Femur (tissue), 1 donor: Measurements from ENCODE around the gene C6orf47.
A peak's percentile ranks its signal among the peaks of the same experiment; 100 is the strongest.

Source experiments
- DNase-seq: peaks from one replicate; pipeline ENCODE4 v3.0.0-alpha.2; 2017

C6orf47 gene

GRCh38 chr6:31687860-31688693, 27.5 kb upstream of the C6orf47 start:
- no peak for DNase-seq

- no peak for DNase-seq
Observed at GRCh38 chr6:31687321-31687720, 26.7 kb upstream of the C6orf47 start.

- no peak for DNase-seq
Observed at GRCh38 chr6:31686483-31686882, 25.9 kb upstream of the C6orf47 start.

DNA sequence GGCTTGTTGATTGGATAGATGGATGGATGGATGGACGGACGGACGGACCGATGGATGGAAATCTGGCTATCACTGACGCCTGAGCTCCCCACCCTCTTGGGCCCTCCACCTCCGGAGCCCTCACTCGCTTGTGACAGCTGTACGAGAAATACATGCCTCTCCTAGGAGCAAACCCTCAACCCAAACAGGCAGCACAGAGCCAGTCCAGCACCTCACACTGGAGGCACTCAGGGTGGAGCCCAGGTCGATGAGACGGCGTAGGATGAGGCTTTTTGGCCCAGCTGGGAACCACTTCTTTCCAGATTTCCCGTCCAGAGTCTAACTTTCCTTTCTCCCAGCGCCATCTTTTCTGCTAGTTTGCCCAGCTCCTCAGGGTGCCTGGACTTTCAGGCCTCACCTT, 23.0 kb upstream of the C6orf47 start:
- no peak for DNase-seq

GRCh38 chr6:31681135-31681671, 20.6 kb upstream of the C6orf47 start:
- DNase-seq, result peak; percentile 40

- DNase-seq, result peak; percentile 94
Observed at GRCh38 chr6:31680226-31681134, 19.9 kb upstream of the C6orf47 start, which contains the start of gene LY6G5C. LY6G5C (minus strand) TSS chr6:31681067; CDS start chr6:31680373, 694 bp downstream.

DNA sequence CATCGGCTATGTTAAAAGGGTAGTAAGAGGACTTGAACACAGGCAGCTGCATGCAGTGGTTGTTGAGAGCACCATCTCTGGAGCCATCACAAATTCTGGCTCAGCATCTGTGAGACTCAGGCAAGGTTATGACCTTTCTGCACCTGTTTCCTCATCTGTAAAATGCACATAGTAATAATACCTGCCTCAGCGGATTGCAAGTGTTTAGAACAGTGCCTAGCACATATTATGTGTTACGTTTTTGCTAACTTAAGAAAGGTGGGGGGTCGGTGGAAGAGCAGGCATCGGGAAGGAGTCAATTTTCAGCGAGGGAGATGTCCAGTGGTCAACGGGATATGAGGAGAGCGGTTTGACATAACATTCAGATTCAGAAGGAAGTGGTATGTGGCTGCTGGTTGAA, 17.4 kb upstream of the C6orf47 start:
- no peak for DNase-seq

- no peak for DNase-seq
Observed at GRCh38 chr6:31676904-31677303, 16.3 kb upstream of the C6orf47 start.

DNA sequence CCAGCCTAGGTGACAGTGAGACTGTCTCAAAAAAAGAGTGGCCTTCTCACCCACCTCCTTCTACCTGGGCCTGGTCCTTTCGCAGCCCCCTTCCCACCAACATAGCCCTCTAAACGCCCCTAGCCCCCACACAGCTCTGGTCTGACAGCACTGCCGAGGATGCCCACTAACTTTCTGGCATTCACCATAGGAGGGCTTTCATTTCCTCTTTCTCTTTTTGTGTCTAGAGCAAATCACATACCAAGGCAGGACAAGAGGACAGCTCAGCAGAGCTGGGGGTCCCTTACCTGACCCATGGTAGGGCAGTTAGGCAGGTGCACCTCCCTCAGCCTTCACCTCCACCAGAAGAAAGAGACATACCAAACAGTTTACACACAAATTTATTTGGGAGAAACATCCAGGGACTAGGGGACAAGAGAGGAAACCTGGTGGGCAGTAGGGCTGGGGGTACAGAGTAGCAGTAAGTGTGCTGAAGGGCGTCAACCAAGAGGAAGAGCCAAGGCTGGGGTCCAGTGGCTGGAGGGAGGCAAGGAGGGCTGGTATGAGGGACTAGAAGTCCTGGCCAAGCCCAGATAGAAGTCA, 15.8 kb upstream of the C6orf47 start:
- no peak for DNase-seq

DNA sequence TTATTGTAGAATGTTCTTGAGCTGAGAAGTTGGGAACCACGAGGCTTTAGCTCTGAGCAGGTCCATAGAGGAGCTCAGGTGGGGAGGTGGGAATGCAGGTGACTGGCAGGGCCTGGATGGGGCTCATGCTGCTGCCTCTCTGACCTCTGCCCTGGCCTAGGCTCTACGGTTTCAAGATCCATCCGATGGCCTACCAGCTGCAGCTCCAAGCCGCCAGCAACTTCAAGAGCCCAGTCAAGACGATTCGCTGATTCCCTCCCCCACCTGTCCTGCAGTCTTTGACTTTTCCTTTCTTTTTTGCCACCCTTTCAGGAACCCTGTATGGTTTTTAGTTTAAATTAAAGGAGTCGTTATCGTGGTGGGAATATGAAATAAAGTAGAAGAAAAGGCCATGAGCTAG, 9.1 kb upstream of the C6orf47 start, which contains the start of gene LY6G5B:
LY6G5B (plus strand) TSS at position 301 of the 400 bp plus-strand sequence. CDS start 975 bp downstream, outside the sequence.
- DNase-seq, result no peak

GRCh38 chr6:31666337-31666965, 5.9 kb upstream of the C6orf47 start:
- DNase-seq, result no peak

GRCh38 chr6:31665501-31666336, 5.1 kb upstream of the C6orf47 start, which contains the start of gene CSNK2B:
CSNK2B (plus strand) TSS chr6:31666080; CDS start chr6:31666832, 752 bp downstream.
- peak; percentile 99 for DNase-seq

- DNase-seq, result peak; percentile 95
Observed at GRCh38 chr6:31664790-31665500, 4.4 kb upstream of the C6orf47 start, which contains the start of gene GPANK1. GPANK1 (minus strand) TSS chr6:31664997; CDS start chr6:31664478, 519 bp downstream.

- peak; percentile 44 for DNase-seq
Observed at GRCh38 chr6:31663961-31664789, 3.6 kb upstream of the C6orf47 start.

DNA sequence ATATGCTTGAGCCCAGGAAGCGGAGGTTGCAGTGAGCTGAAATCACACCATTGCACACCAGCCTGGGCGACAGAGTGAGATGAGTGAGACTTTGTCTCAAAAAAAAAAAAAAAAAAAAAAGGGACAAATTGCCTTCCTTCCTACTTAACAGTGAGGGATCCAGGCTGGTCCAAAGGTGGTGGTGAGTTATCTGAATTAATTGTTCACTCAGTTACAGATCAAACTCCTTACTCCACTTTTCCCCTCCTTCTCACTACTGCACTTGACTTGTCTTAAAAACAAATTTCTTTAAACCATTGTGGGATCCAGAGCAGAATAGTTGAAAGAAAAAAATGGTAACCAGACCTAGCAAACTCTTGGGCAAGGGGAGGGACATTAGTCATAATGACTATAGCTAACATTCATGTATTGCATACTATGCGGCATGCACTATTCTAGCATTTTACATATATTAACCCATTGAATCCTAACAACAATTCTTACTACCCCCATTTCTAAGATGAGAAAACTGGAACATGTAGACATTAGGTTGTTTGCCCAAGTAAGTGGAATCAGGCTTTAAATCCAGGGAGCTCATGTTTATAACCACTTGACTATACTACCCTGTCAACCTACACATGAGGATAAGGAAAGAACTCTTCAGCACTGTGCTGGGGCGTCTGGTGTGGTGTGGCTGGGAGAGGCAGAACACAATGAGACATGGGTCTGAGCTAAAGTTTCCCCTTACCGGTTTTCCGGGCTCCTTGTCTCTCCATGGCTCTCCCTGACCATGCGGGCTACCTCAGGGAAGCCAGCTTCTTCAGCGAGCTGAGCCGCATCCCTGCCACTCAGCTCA, 2.8 kb upstream of the C6orf47 start:
- no peak for DNase-seq

DNA sequence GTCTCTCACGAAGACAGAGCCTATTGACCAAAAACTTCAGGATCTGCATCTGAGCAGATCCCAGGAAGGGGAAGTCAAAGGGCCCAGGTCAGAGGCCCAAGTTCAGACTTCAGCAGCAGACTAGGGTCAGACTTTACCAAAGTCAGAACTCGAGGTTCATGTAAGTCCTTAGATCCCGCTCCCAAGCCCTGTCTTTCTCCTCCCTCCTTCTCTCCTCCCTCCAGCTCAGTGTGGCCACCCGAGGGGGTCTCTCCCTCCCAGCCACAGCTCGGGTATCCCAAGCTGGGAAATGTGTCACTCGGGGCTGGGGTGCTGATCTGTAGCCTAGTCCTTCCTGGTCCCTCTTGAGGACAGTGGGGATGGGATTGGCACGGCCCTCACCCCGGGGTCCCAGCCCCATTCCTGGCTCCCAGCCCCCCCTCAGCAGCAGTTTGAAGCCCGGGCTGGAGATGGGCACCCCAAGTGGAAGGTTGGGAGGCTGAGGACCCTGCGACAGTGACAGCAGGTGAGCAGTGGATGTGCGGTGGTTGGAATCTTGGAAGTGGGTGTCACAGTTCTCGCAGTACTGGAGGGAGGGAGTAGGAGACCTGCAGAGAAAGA, 1.6 kb upstream of the C6orf47 start:
- no peak for DNase-seq

GRCh38 chr6:31661262-31662123, 915 bp upstream of the C6orf47 start:
- DNase-seq, result no peak
